Measurements from ENCODE around the gene KCNA2.

Gene KCNA2

DNA sequence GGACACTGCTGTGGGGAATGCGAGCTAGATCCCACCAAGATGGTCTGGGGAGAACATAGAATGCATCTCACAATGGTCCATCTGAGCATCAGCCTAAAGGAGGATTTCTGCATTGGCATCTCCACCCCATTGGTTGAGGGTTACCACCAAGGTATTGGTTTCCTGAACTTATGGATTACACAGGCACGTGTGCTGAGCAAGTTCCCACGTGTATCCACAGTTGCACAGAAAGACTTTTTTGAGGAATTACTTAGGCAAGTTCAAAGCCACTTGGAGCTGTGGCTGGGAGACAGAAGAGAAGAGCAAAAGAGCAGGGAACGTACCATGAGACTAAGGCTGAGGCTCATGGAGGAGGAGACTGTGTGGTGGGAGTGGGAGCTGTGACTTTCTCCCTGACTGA is 43.1 kb downstream of the KCNA2 start:
- DNase-seq, result no peak

DNA sequence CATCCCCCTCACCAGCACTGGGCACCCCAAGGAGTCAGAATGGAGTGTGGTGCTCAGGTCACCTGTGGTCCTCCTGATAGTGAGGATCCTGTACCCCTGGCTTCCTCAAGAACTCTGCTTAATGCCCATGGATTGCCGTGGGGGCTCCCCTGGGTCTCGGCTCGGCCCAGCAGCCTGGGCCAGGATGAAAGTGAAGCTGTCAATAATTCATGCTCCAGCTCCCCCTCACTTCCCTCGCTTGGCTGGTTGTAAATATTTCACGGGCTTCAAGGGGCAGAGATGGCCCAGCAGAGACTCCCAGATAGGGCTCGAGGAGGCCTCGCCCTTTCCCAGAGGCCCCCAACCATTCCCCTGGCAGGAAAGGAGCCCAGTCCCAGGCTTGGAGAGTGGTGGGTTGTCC is 44.6 kb downstream of the KCNA2 start:
- DNase-seq, result no peak

- DNase-seq, result no peak
These were observed 47.0 kb downstream of the KCNA2 start for GRCh38 chr1:110559157-110559556.

DNA sequence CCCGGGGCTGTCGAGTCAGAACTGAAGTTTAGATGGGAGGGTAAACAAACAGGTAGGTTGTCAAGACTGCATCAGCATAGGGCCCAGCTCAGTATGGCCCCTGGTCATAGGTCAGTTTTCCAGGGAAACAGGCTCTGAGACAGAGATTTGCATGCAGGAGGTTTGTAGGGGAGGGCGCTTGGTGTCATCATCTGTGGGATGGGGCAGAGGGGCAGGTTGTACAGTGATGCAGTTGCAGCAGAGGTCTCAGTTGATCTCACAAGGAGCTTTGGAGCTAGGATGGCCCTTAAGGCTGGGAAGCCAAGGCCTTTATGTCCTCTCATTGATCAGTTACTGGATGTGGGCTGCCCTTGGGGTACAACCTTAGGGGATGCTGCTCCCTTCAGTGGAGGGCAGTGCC is 48.7 kb downstream of the KCNA2 start:
- no peak for DNase-seq

GRCh38 chr1:110556471-110556807 is 49.7 kb downstream of the KCNA2 start:
- DNase-seq, result no peak

DNA sequence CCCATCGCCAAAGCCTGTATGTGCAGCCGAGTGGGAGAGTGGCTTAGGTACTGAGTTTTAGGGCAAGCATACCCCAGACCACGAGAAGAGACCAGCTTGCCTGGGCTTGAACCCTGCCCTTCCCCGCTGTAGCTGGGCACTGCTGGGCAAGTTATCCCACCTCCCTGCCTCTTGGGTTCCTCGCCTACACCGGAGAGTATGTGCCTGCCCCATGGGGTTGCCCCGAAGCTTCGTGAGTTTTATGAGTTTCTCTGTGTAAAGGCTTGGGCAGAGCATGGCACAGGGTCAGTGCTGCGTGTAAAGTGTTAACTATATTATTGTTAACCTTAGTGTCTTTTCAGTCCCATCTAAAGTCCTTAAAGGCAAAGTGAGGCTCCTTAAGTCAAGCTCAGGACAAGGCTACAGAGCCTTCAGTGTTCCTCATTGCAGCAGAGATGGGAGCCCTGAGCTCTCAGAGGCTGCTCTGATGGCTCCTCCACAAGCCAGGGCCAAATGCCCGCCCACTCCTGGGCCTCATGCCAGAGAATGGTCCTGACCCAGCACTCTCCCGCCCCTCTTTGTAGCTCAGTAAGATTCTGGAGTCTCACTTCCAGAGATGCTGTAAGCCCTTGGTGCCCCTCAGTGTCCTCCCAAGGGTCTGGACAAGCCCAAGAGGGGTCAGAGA is 50.2 kb downstream of the KCNA2 start:
- no peak for DNase-seq

- DNase-seq, result peak; percentile 58 to 63
These were observed 51.0 kb downstream of the KCNA2 start for GRCh38 chr1:110554871-110555801.

- no peak for DNase-seq
These were observed 54.8 kb downstream of the KCNA2 start for GRCh38 chr1:110551278-110551809.

DNA sequence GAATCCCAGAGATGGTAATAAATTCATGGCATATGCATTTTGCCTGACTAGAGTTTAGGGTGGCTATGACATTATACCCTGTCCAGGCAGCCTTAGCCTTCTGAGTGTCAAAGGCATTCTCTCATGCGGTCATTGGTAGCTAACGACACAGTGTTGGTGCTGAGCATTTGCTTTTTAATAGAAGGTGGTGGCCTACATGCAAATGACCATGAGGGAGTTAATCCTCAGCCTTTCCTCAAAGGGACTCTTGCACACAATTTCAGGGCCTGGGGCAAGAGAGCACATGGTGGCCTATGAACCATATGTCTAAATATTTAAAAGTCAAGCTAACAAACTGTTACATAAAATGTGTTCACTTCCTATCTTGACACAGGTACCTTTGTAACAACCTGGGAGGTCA is 56.3 kb downstream of the KCNA2 start:
- DNase-seq, result no peak

- no peak for DNase-seq
These were observed 57.8 kb downstream of the KCNA2 start for GRCh38 chr1:110548381-110548780.

DNA sequence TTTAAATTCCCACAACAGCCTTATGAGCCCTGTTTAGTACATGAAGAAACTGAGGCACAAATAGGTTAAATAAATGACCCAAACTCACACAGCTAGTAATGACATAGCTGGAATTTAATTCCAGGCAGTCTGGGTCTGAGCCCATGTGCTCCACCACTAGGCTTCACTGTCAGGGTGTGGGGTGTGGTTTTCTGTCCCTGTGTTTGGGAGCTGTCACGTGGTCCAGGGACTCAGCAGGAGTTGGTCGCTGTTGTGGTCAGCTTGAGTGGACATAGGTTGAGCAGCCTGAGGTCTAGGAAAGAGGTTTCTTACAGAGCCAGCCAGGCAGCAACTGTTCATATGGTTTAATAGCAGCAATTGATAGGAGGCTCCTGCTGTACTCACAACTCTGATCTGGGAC is 59.1 kb downstream of the KCNA2 start:
- no peak for DNase-seq

DNA sequence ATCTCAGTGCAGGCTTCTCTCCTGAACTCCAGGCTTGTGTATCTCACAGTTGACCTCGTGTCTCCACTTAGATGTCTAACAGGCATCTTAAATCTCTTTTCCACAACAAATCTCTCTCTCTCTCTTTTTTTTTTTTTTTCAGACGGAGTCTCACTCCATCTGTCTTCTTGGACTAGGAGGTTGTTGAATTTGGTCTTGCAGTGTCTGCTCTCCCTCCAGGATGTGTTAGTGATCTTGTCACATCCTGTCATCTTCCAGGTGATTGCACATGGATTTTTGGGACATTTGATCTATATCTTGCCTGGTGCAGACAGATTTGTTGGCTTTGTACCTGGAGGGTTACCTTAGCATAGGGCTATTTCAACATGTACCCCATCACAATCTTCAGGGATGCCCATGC is 60.7 kb downstream of the KCNA2 start:
- no peak for DNase-seq

- no peak for DNase-seq
These were observed 61.4 kb downstream of the KCNA2 start for GRCh38 chr1:110544753-110545152.

Data from activated CD4-positive, alpha-beta T cell treated with anti-CD3 and anti-CD28 coated beads for 4 hours (primary cell).